ENCODE results near the gene BTBD9. TPM values are rescaled to one million over a fixed set of nuclear protein-coding genes. Genes with fewer than 3 reads are reported as not detected.

BTBD9 gene
- total and polyA plus RNA-seq, 9 of the 15 experiments (the other 6 are each of a cell fraction or from before 2014, with no cell fraction given): 0.08 to 1.6 (median 0.58) TPM

DNA sequence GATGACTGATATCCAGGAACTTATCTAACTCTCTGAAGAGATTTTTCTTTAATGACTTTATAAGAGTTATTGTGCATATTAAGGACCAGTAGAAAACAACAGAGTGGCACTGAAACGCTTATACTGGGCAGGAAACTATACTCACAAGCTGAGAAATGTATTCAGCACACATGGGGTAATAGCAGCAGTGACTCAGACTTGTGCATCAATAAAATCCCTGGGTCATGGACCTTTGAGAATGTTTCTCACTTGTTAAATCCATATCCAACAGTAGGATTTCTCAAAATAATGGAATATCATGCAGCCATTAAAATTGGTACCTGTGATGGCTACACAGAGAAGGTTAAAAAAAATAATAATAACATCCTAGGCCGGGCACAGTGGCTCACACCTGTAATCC is 219.5 kb downstream of the BTBD9 start:
- Histone ChIP-seq H4K20me1 (replicated peaks; ENCODE audit: control insufficient read depth, insufficient read depth, low read length) (no peaks in the 10 kb centered on the region), H3K27ac (ENCODE audit: extremely low read depth, low read depth, low read length) (no peak overlapping the region), H3K27me3 (ENCODE audit: control insufficient read depth in 2 of 2, insufficient read depth in 2 of 2, low read length in 2 of 2) (peaks cover 0 to 8% of the 10 kb centered on the region in 2 experiments; a peak in 2 of 5 replicates), H3K4me3 (no peak overlapping the region), H3K4me1 (replicated peaks in 1 of 2; ENCODE audit: control insufficient read depth in 2 of 2, insufficient read depth in 2 of 2, low read length in 2 of 2) (no peaks in the 10 kb centered on the region), H3K79me2 (ENCODE audit: control insufficient read depth, insufficient read depth, low read length) (no peaks in the 10 kb centered on the region), H3K9ac (ENCODE audit: insufficient read depth in 1 of 2, low read depth in 2 of 2, low read length in 2 of 2) (no peak overlapping the region), H3K9me3 (replicated peaks; ENCODE audit: control insufficient read depth, insufficient read depth, low read depth, low read length) (no peaks in the 10 kb centered on the region), H3K36me3 (ENCODE audit: control insufficient read depth, insufficient read depth, low read length) (no peaks in the 10 kb centered on the region), H2AFZ (ENCODE audit: low read depth, low read length) (no peak overlapping the region), H3K9me1 (ENCODE audit: control insufficient read depth, insufficient read depth, low read length) (no peaks in the 10 kb centered on the region), H3K4me2 (ENCODE audit: insufficient read depth, low read length) (no peak overlapping the region)
- no peak for FAIRE-seq
- in situ Hi-C loops (cut with MboI) (no loop called here), intact Hi-C loops (cut with micrococcal nuclease) (no loop called here)
- ATAC-seq: no peak
- ChIA-PET POLR2A (interaction anchor here (1.0 kb wide), 1 partner anchor 10 kb away, joined by 3 read pairs; no protein-coding TSS in a partner anchor), CTCF (ENCODE audit: low intra/inter-chr PET ratio) (no interaction called here)
- no peak for DNase-seq (ENCODE audit: extremely low read depth in 1 of 4, low spot score in 3 of 4)
- no TSS peak for BruUV-seq (replicated peaks)
- WGBS (ENCODE audit: insufficient coverage, low coverage, missing lambda C conversion rate): 0% methylated on average over 2 of the region's 2 CpGs
- TF ChIP-seq TBL1XR1 (IDR thresholded peaks at IDR 0.05; ENCODE audit: low read length in 2 of 2) (no peak), SLC30A9 (CRISPR knock-in tag; IDR thresholded peaks at IDR 0.05) (no peak), PURB (CRISPR knock-in tag; IDR thresholded peaks at IDR 0.05; ENCODE audit: low read depth) (no peak), HNRNPL (IDR thresholded peaks at IDR 0.05; ENCODE audit: low read depth, low read length) (no peak), PPARD (CRISPR knock-in tag; IDR thresholded peaks at IDR 0.05) (no peak), FOS (IDR thresholded peaks at IDR 0.05; ENCODE audit: extremely low read depth, insufficient read length) (no peak), GTF2A2 (tag; IDR thresholded peaks at IDR 0.05) (no peak), YBX1 (IDR thresholded peaks at IDR 0.05) (no peak)
- TF ChIP-seq, protein P1, sequence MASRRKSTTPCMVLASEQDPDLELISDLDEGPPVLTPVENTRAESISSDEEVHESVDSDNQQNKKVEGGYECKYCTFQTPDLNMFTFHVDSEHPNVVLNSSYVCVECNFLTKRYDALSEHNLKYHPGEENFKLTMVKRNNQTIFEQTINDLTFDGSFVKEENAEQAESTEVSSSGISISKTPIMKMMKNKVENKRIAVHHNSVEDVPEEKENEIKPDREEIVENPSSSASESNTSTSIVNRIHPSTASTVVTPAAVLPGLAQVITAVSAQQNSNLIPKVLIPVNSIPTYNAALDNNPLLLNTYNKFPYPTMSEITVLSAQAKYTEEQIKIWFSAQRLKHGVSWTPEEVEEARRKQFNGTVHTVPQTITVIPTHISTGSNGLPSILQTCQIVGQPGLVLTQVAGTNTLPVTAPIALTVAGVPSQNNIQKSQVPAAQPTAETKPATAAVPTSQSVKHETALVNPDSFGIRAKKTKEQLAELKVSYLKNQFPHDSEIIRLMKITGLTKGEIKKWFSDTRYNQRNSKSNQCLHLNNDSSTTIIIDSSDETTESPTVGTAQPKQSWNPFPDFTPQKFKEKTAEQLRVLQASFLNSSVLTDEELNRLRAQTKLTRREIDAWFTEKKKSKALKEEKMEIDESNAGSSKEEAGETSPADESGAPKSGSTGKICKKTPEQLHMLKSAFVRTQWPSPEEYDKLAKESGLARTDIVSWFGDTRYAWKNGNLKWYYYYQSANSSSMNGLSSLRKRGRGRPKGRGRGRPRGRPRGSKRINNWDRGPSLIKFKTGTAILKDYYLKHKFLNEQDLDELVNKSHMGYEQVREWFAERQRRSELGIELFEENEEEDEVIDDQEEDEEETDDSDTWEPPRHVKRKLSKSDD (conservative IDR thresholded peaks at IDR 0.05; ENCODE audit: low read length): no peak
- TF ChIP-seq, protein P2, sequence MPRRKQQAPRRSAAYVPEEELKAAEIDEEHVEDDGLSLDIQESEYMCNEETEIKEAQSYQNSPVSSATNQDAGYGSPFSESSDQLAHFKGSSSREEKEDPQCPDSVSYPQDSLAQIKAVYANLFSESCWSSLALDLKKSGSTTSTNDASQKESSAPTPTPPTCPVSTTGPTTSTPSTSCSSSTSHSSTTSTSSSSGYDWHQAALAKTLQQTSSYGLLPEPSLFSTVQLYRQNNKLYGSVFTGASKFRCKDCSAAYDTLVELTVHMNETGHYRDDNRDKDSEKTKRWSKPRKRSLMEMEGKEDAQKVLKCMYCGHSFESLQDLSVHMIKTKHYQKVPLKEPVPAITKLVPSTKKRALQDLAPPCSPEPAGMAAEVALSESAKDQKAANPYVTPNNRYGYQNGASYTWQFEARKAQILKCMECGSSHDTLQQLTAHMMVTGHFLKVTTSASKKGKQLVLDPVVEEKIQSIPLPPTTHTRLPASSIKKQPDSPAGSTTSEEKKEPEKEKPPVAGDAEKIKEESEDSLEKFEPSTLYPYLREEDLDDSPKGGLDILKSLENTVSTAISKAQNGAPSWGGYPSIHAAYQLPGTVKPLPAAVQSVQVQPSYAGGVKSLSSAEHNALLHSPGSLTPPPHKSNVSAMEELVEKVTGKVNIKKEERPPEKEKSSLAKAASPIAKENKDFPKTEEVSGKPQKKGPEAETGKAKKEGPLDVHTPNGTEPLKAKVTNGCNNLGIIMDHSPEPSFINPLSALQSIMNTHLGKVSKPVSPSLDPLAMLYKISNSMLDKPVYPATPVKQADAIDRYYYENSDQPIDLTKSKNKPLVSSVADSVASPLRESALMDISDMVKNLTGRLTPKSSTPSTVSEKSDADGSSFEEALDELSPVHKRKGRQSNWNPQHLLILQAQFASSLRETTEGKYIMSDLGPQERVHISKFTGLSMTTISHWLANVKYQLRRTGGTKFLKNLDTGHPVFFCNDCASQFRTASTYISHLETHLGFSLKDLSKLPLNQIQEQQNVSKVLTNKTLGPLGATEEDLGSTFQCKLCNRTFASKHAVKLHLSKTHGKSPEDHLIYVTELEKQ (CRISPR knock-in tag; IDR thresholded peaks at IDR 0.05): no peak
- TF ChIP-seq, protein P3, sequence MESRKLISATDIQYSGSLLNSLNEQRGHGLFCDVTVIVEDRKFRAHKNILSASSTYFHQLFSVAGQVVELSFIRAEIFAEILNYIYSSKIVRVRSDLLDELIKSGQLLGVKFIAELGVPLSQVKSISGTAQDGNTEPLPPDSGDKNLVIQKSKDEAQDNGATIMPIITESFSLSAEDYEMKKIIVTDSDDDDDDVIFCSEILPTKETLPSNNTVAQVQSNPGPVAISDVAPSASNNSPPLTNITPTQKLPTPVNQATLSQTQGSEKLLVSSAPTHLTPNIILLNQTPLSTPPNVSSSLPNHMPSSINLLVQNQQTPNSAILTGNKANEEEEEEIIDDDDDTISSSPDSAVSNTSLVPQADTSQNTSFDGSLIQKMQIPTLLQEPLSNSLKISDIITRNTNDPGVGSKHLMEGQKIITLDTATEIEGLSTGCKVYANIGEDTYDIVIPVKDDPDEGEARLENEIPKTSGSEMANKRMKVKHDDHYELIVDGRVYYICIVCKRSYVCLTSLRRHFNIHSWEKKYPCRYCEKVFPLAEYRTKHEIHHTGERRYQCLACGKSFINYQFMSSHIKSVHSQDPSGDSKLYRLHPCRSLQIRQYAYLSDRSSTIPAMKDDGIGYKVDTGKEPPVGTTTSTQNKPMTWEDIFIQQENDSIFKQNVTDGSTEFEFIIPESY (CRISPR knock-in tag; IDR thresholded peaks at IDR 0.05): no peak
- TF ChIP-seq, protein P4, sequence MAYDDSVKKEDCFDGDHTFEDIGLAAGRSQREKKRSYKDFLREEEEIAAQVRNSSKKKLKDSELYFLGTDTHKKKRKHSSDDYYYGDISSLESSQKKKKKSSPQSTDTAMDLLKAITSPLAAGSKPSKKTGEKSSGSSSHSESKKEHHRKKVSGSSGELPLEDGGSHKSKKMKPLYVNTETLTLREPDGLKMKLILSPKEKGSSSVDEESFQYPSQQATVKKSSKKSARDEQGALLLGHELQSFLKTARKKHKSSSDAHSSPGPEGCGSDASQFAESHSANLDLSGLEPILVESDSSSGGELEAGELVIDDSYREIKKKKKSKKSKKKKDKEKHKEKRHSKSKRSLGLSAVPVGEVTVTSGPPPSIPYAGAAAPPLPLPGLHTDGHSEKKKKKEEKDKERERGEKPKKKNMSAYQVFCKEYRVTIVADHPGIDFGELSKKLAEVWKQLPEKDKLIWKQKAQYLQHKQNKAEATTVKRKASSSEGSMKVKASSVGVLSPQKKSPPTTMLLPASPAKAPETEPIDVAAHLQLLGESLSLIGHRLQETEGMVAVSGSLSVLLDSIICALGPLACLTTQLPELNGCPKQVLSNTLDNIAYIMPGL (CRISPR knock-in tag; IDR thresholded peaks at IDR 0.05): no peak
